Measurements from ENCODE around the gene ACBD3.

DNA sequence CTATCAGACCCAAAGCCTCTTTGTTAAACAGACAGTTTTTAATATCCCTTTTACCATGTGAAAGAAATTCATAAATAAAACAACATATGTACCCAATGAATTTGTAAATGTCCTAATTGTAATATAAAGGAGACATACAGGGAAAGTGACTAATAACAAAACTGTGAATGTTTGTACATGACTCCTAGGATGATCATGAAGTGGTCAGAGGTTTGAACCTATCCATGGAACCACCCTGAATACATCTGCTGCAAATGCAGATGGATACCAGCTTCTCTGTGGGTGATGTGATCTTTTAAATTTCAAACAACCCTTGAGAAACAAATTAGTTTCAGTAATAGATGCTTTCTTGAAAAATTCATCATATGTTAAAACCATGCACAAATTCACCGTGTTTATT lies 16.7 kb upstream of the ACBD3 start:
- TF ChIP-seq POLR2A (IDR thresholded peaks at IDR 0.05; ENCODE audit: low read depth, low read length) (no peak), POLR2AphosphoS5 (IDR thresholded peaks at IDR 0.05; ENCODE audit: low read depth, low read length) (no peak), PAX5 (IDR thresholded peaks at IDR 0.05; ENCODE audit: insufficient read depth, low read length, severe bottlenecking) (no peak)

All from GM12891 (cell line).